Right forelimb (tissue), 1 donor: ENCODE measurements around the gene TUFT1.
"Not testable (repeated sequence)": the region's sequence is repeated elsewhere in the genome, so short reads cannot be mapped to it uniquely, and the experiment has no call there.

ENCODE experiments used
- DNase-seq: peaks from one replicate; pipeline ENCODE4 v3.0.0-alpha.2; 2018

The TUFT1 gene

DNA sequence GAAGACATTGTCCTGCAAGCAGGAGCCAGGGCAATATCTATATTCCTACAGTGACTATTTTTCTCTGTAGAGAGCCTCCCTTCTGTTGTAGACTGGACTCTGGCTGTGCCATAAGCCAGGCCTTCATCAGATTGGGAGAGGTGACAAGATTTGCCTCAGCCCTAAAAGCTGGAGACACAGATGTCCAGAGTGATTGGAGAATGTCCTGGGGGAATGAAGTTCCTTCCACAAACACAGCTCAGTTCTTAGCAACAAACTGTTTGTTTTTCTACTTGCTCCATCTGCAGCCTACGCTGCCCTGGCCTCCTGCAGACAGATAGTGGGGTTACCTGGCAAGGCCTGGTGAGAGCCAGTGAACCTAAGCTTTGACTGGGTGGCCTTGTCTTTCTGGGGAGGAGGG is 41.8 kb downstream of the TUFT1 start:
- no peak for DNase-seq

DNA sequence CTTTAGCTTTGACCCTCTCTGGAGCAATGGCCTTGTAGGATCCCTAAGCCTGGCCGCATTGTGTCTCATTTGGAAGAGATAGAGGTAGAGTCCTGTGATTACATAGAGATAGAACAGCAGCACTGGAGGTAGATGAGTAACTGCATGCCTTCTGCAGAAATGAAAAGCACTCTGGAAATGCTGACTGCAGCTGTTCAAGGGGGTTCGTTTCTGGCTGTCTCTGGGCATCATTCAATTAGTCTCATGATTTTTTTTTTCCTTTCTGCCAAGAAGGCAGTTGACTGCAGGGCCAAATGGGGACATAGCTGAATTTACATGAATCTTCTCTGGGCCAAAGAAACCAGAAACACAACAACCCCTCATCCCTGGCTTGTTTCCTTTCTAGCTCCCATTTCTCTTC is 43.7 kb downstream of the TUFT1 start:
- DNase-seq, result no peak

DNA sequence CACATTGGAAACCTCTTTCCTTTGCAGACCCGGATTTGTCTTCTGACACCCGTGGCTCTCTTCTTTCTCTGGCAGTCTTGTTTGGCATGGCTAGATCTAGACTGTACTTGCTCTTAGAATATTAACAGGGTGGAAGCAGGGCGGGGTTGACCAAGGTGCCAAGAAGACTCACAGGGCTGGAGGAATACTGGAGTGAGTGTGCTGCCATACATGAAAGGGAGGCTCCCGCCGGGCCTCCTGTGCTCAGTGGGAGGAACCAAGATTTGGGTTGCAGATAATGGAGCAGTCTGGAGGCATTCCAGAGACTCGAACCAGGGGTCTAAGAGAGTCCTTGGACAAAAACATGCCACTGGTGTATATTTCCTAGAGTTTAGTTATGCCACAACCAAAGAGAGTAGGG is 44.2 kb downstream of the TUFT1 start:
- no peak for DNase-seq

DNA sequence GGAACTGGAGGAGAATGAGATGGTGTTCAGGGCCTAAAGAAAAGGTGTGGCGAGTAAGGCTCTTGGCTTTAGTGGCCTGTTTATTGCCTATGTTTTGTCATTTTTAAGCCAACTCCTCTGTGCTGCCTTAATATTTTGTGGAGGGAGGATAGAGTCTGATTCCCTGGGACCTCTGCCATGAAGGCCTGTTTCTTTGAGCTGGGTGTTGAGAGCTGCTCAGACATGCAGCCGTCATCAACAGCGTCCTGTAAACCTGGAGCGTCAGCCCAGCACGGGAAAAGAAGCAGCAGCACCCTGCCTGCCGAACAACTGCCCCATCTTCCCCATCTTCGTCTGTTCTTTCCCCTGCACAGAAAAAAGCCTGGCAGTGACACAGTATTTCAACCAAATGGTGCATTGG is 44.7 kb downstream of the TUFT1 start:
- no peak for DNase-seq

DNA sequence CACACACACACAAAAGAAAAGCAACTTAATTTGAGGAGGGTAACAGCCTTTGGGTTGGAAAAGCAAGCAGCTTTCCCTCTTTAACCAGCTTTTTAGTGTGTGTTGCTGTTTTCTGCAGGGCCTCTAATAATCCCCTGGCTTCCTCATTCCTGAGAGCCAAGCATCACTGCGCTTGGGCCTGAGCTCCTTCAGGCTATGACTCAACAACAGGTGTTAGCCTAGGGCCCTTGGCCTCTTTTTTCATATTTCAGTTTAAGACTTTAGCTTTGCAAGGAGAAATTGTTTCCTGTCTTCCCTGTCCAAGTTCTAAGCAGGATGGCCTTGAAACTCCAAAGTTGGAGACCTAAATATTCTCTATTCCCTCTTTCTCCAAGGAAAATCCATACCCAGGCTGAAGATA is 45.5 kb downstream of the TUFT1 start:
- DNase-seq, result no peak

GRCh38 chr1:151590961-151591360 is 50.9 kb downstream of the TUFT1 start:
- DNase-seq, result no peak

DNA sequence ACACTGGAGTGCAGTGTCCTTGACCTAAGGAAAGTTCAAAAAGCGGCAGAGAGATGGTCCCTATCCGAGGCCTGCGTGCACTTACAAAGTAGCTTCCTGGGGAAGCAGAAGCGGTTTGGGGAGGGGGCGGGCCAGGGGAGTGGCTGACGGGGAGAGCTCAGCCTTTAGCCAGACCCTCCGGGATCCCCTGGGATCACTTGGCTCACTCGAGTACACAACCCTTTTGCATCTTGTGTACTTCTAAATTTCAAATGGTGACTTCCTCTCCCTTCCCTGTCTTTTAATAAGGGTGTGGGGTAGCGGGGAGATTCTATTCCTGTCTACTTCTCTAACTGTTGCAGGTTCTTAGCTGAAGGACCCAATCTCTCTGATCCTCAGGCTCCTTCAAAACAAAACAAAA is 53.6 kb downstream of the TUFT1 start:
- DNase-seq, result no peak

DNA sequence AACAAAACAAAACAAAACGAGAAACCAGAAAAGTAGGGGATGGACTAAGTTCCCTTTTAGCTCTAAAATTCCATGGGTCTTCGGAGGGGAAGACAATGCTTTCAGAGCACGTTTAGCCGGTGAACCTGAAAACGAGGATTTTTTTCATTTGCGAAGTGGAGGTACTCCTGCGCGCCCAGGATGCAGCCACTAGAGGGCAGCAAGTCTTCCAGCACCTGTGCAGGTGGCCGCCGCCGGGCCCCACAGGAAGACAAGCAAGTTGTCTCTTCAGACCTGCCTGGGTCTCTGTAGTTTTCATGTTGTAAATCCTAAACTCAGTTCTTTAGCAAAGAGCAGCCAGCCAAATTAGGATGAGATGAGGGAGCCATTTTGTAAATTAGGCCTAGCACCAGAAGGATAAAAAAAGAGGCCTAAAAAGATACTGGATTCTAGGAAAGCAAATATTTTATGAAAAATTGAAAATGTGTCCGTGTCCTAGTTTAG is 54.1 kb downstream of the TUFT1 start:
- DNase-seq, result peak; percentile 60

GRCh38 chr1:151596166-151596953 is 56.3 kb downstream of the TUFT1 start:
- no peak for DNase-seq

GRCh38 chr1:151602550-151602949 is 62.4 kb downstream of the TUFT1 start:
- not testable (repeated sequence) for DNase-seq

- DNase-seq, result no peak
Measured at GRCh38 chr1:151604291-151604690, 64.2 kb downstream of the TUFT1 start.

DNA sequence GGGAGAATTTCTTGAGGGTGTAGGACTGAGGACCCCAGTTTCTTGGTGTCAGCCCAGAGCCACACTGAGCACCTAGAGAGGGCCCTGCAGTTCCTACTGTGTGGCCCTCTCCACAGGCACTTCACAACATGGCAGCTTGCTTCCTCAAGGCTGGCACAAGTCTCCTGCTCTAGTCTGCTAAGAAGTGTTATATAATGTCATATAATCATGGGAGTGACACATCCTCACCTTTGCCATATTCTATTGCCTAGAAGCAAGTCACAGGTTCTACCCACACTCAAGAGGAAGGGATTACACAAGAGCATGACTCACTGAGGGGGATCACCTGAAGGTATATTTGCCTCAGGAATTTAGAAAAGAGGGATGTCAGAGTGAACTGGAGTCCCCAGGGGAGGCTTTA is 66.3 kb downstream of the TUFT1 start:
- no peak for DNase-seq

DNA sequence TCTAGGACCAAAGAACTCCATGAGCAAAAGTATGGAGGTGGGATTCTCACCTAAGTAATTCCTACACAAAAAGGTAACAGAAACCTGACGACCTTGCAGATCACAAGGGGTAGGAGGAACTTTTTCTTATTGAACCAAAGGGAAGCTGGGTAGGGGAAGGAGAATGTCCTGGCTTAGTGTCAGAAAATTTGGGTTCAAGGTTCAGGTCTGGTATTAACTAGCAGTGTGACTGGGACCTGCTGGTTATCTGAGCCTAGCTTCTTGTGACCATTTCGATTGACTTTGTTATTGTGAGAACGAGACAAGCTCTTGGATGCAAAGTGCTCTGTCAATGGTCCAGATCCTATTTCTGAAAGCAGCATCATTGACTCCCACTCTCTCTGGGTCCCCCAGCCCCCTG is 66.7 kb downstream of the TUFT1 start:
- DNase-seq, result no peak

GRCh38 chr1:151610142-151610541 is 70.0 kb downstream of the TUFT1 start:
- DNase-seq, result no peak

- DNase-seq, result no peak
Measured at GRCh38 chr1:151611288-151611790, 71.2 kb downstream of the TUFT1 start.

GRCh38 chr1:151611832-151612500 is 71.9 kb downstream of the TUFT1 start, which contains the start of gene SNX27:
SNX27 (plus strand) TSS chr1:151612050; CDS start chr1:151612202, 152 bp downstream.
- DNase-seq, result peak; percentile 97

DNA sequence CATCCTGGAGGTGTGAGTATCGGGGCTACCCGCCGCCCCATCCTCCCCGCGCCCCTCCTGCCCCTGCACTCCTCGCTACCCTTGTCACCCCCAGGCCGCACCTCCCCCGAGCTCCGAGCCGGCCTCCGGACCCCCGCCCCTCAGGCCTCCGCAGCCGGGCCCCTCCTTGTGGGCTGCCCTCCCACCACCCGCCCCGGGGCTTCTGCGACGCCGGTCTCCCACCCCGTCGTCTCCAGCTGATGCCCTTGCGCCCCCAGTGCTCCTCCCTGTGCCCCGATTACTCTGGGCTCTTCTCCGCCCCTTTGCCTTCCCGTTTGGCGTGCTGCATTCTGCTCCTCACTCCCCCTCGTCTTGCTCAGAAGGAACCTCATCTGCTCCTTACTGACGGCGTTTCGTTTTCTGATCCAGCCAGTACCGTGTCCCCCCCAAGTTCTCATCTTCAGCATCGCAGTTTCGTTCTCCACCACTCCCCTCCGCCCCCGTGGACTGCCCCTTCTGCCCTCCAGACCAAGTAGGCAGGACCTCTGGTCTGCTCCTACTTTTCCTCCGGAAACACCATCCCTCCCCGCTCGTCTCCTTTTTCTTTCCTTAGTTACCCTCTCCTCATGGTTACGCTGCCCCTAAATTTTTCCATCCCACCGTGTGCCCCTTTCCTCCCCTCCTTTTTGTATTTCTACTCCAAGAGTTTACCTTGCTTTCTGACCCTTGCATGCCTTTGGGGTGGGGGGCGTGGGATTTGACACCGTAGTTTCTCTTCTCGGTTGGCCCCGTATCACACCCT is 72.6 kb downstream of the TUFT1 start:
- peak; percentile 56 for DNase-seq

- no peak for DNase-seq
Measured at GRCh38 chr1:151613282-151613780, 73.2 kb downstream of the TUFT1 start.

DNA sequence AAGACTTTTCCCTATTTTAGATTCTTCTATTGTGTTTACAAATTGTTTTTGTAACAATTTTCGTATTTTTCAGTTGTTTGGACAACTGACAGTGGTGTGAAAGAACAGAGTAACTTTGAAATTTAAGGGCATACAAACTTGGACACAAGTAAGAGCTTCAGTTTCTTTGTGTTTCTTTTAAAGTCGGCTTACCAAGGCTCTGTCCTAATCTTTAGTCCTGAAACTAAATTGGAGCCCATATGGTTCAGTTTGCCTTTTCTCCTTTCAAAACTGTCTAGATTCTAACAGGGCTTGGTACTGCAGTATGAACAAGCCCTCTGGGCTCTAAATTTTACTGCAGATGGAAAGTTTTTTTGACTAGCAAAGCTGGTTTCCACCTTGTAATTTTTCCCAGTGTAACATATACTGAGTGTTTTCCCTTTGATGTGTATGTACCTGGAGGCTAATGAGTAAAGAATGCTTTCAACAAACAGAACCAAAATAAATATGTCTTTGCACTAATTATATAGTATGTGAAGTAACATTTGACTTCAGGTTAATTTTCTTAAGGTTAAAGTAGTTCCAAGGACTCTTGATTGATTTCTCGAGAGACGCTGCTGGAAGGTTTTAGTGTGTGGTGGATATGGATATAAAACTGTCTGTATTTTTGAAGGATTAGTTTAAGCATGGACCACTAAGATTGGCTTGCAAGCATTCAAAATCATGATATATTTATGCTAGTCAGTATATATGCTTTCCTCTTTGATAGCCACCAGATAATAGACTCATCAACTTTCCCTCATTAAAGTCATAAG is 75.8 kb downstream of the TUFT1 start:
- no peak for DNase-seq

- DNase-seq, result no peak
Measured at GRCh38 chr1:151616505-151616849, 76.4 kb downstream of the TUFT1 start.

DNA sequence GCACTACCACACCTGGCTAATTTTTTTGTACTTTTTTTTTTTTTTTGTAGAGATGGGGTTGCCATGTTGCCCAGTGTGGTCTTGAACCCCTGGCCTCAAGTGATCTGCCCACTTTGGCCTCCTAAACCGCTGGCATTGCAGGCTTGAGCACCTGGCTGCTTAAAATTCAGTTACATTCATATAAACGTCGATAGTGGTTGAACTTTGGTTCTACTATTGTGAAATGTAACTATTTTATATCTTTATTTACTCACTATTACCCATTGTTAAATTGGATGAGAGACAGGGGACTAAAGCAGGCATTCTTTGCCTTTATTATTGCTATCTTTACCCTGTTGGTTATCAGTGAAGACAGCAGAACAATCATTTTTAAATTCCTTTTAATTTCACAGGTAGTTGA is 77.9 kb downstream of the TUFT1 start:
- DNase-seq, result no peak

DNA sequence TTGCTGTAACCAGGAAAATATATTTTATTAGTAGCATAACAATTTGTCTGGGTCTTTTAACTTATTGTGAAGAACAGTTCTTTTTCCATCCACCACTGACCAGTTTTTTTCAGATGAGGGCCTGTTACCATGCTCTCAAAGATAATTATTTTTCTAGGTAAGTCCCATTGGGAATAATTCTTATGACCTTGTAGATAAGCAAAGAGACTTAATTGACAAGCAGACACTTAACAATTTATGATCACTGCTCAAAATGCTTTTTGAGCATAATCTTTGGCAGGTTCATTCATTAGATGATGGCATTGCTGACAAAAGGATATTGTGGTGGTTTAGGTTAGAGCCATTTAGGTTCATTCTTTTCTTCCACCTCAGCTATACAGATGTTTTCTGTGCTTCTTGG is 78.4 kb downstream of the TUFT1 start:
- no peak for DNase-seq
